K562 (cell line): ENCODE data around the gene KANK4.

Experiments
- HLTF ChIP-seq: fragments of 450-650 bp; IDR thresholded peaks from 2 replicates; pipeline ENCODE4 v1.6.1; 2016
- SP1 ChIP-seq: sonication (generic); formaldehyde crosslinking; IDR thresholded peaks from 2 replicates; pipeline ENCODE4 v1.8.1; 2022; ENCODE audit warnings: mild to moderate bottlenecking, missing genetic modification reagents

DNA sequence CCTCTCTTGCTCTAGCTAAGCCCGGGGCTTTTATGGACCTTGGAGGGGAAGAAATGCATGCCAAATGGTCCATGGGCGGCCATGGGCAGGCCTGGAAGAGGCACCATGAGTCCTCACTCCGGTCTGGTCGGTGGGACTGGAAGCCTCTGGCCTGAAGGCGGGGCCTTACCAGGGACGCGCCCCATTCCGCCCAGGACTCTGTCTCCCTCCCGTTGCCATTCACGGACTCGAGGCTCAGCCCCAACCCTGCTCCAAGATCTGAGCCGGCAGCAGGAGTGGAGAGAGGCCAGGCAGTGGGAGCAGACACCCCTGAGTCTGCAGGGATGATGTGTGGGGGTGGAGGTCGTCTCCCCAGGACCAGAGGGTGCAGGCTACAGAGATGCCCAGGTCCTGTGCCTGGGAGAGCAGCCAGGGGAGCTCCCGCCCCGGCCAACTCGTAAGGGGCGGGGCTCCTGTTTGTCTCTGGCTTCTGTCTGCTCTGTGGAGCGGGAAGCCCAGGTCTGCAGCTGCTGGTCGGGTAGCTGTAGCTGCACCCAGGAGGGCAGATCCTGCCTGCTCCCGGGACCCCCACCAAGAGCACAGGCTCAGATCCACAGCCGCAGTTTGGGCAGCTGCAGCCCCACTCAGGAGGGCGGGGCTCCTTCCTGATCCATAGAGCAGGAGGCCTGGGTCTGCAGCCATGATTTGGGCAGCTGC is 8.3 kb upstream of the KANK4 start:
- TF ChIP-seq HLTF = no peak
- TF ChIP-seq SP1 (CRISPR knock-in tag) = no peak
